Measurements from ENCODE around the gene AP5S1.
"Not testable (repeated sequence)": the region's sequence is repeated elsewhere in the genome, so short reads cannot be mapped to it uniquely, and the experiment has no call there.

AP5S1 gene

DNA sequence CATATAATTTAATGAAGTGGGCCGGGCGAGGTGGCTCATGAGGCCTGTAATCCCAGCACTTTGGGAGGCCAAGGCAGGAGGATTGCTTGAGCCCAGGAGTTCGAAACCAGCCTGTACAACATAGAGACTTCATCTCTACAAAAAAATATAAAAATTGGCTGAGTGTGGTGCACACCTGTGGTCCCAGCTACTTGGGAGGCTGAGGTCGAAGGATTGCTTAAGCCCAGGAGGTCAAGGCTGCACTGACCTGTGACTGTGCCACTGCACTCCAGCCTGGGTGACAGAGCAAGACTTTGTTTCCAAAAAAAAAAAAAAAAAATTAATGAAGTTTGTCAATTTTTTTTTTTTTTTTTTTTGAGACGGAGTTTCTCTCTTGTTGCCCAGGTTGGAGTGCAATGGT lies 9.5 kb downstream of the AP5S1 start:
- H3K9ac ChIP-seq (ENCODE audit: low read depth, low read length); H3K4me1 ChIP-seq (ENCODE audit: insufficient read depth, low read length); H3K36me3 ChIP-seq (ENCODE audit: insufficient read depth, low read length); H3K9me3 ChIP-seq (ENCODE audit: control insufficient read depth, insufficient read depth, low read length): not testable (repeated sequence)

- no peak overlapping the region for H3K9ac ChIP-seq (ENCODE audit: low read depth, low read length)
- H3K36me3 ChIP-seq (ENCODE audit: insufficient read depth, low read length), result no peaks in the 10 kb centered on the region
- H3K9me3 ChIP-seq (ENCODE audit: control insufficient read depth, insufficient read depth, low read length), result no peaks in the 10 kb centered on the region
- H3K4me1 ChIP-seq (ENCODE audit: insufficient read depth, low read length), result no peaks in the 10 kb centered on the region
Measured at GRCh38 chr20:3836132-3836531, 15.8 kb downstream of the AP5S1 start.

GRCh38 chr20:3839328-3839727 lies 19.0 kb downstream of the AP5S1 start:
- Histone ChIP-seq H3K36me3 (ENCODE audit: insufficient read depth, low read length) (no peaks in the 10 kb centered on the region), H3K9me3 (ENCODE audit: control insufficient read depth, insufficient read depth, low read length) (no peaks in the 10 kb centered on the region), H3K9ac (ENCODE audit: low read depth, low read length) (no peak overlapping the region), H3K4me1 (ENCODE audit: insufficient read depth, low read length) (no peaks in the 10 kb centered on the region)

GRCh38 chr20:3840201-3840600 lies 19.9 kb downstream of the AP5S1 start:
- not testable (repeated sequence) for H3K4me1 ChIP-seq (ENCODE audit: insufficient read depth, low read length); H3K9ac ChIP-seq (ENCODE audit: low read depth, low read length); H3K9me3 ChIP-seq (ENCODE audit: control insufficient read depth, insufficient read depth, low read length); H3K36me3 ChIP-seq (ENCODE audit: insufficient read depth, low read length)

DNA sequence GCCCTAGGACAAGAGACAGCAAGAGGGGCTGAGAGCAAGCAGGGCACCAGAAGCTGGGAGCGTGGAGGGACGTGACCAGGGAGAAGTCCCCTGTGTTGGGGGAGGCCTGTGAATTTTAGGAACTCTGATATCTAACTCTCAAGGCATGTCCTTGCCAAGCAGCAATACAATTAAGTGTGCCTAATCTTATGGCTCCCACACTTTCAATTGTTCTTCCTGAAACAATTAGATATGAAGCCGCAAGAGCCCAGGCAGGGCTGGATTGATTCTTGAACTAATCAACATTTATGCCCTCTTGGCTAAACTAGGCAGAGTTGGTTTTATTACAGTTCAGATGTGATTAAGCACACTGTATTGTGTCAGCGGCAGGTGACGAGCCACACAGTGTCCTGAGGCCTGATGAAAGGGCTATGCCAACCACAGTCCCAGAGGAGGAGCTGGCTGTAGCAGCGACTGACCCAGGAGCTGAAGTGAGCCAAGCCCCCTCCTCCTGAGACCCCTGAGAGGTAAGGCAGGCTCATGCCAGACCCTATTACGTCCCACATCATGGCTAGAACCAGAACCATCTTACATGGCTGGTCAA lies 22.1 kb downstream of the AP5S1 start:
- no peak overlapping the region for H3K9ac ChIP-seq (ENCODE audit: low read depth, low read length)
- H3K9me3 ChIP-seq (ENCODE audit: control insufficient read depth, insufficient read depth, low read length), result no peaks in the 10 kb centered on the region
- H3K36me3 ChIP-seq (ENCODE audit: insufficient read depth, low read length), result no peaks in the 10 kb centered on the region
- H3K4me1 ChIP-seq (ENCODE audit: insufficient read depth, low read length), result no peaks in the 10 kb centered on the region

- Histone ChIP-seq H3K4me1 (ENCODE audit: insufficient read depth, low read length) (no peaks in the 10 kb centered on the region), H3K9ac (ENCODE audit: low read depth, low read length) (no peak overlapping the region), H3K36me3 (ENCODE audit: insufficient read depth, low read length) (no peaks in the 10 kb centered on the region), H3K9me3 (ENCODE audit: control insufficient read depth, insufficient read depth, low read length) (no peaks in the 10 kb centered on the region)
Measured at GRCh38 chr20:3843490-3843889, 23.1 kb downstream of the AP5S1 start.

DNA sequence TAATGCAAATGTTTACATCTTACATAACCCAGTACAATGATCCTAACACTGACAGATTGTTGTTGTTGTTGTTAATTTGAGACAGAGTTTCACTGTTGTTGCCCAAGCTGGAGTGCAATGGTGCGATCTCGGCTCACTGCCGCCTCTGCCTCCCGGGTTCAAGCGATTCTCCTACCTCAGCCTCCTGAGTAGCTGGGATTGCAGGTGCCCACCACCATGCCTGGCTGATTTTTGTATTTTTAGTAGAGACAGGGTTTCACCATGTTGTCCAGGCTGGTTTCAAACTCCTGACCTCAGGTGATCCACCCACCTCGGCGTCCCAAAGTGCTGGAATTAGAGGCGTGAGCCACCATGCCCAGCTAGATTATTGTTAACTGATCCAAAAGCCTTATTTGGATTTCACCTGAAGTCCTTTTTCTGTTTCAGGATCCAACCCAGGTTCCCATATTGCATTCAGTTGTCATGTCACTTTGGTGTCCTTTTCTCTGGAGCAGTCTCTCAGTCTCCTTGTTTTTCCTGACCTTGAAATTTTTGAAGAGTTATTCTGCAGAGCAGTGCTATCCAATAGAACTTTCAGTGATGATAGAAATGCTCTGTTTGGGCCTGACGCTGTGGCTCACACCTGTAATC lies 23.8 kb downstream of the AP5S1 start:
- H3K36me3 ChIP-seq (ENCODE audit: insufficient read depth, low read length); H3K9me3 ChIP-seq (ENCODE audit: control insufficient read depth, insufficient read depth, low read length); H3K4me1 ChIP-seq (ENCODE audit: insufficient read depth, low read length); H3K9ac ChIP-seq (ENCODE audit: low read depth, low read length): not testable (repeated sequence)

DNA sequence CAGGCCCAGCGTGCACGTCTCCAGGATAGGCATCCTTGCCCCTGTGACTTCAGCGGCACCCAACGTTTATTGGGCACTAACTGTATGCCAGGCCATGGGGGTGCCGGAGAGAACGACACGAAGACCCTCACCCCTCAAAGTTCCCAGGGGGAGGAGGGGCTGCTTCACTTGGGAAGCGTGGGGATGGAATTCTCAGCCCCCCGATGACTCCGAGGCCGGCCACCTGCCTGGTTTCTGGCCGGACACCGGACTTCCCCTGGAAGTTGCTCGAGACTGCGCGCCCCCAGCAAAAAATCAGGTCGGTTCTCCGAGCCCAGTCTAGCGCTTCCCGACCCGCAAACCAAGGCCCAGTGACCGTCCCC lies 26.0 kb downstream of the AP5S1 start:
- no peaks in the 10 kb centered on the region for H3K36me3 ChIP-seq (ENCODE audit: insufficient read depth, low read length)
- no peaks in the 10 kb centered on the region for H3K4me1 ChIP-seq (ENCODE audit: insufficient read depth, low read length)
- H3K9ac ChIP-seq (ENCODE audit: low read depth, low read length), result peak overlapping the region; percentile 94
- no peaks in the 10 kb centered on the region for H3K9me3 ChIP-seq (ENCODE audit: control insufficient read depth, insufficient read depth, low read length)

- no peaks in the 10 kb centered on the region for H3K4me1 ChIP-seq (ENCODE audit: insufficient read depth, low read length)
Measured at GRCh38 chr20:3846740-3847428, 26.5 kb downstream of the AP5S1 start, which contains the start of gene MAVS. Gene MAVS (plus strand): TSS chr20:3846834. CDS start chr20:3854625, 7,791 bp downstream.

DNA sequence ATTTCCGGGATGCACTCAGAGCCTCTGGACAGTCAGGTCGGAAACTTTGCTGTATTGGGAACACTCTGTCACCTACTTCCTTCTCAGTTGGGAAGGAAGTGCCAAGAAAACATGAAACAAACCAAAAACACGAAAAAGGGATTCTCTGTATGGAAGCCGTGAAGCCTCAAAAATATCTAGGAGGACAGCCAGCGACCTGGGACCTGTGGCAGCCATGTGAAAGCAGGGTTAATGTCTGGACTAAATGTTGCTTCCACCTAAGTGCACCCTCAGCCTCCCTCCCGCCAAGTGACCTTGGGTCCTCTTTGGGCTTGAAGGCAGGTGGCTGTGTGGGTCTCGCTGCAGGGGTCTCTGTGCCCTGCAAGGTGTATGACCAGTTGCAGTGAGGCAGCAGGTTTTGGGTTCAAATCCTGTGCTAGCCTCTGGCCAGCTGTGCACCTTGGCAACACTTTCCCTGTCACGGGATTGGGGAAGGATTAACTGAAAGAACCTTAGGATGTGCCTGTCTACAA lies 27.1 kb downstream of the AP5S1 start:
- Histone ChIP-seq H3K36me3 (ENCODE audit: insufficient read depth, low read length) (no peaks in the 10 kb centered on the region), H3K4me1 (ENCODE audit: insufficient read depth, low read length) (no peaks in the 10 kb centered on the region), H3K9me3 (ENCODE audit: control insufficient read depth, insufficient read depth, low read length) (no peaks in the 10 kb centered on the region), H3K9ac (ENCODE audit: low read depth, low read length) (peak overlapping the region; percentile 94)

More at GRCh38 chr20:3846740-3847428, 26.5 kb downstream of the AP5S1 start, which contains the start of gene MAVS:
- no peaks in the 10 kb centered on the region for H3K9me3 ChIP-seq (ENCODE audit: control insufficient read depth, insufficient read depth, low read length)
- peak within 1 kb of the TSS; percentile 94 for H3K9ac ChIP-seq (ENCODE audit: low read depth, low read length)
- H3K36me3 ChIP-seq (ENCODE audit: insufficient read depth, low read length), result no peaks in the 10 kb centered on the region

- no peaks in the 10 kb centered on the region for H3K4me1 ChIP-seq (ENCODE audit: insufficient read depth, low read length)
- no peaks in the 10 kb centered on the region for H3K36me3 ChIP-seq (ENCODE audit: insufficient read depth, low read length)
- no peak overlapping the region for H3K9ac ChIP-seq (ENCODE audit: low read depth, low read length)
Measured at GRCh38 chr20:3848565-3848964, 28.2 kb downstream of the AP5S1 start.

GRCh38 chr20:3854462-3854871 lies 34.1 kb downstream of the AP5S1 start:
- Histone ChIP-seq H3K4me1 (ENCODE audit: insufficient read depth, low read length) (no peaks in the 10 kb centered on the region), H3K9me3 (ENCODE audit: control insufficient read depth, insufficient read depth, low read length) (no peaks in the 10 kb centered on the region), H3K9ac (ENCODE audit: low read depth, low read length) (no peak overlapping the region), H3K36me3 (ENCODE audit: insufficient read depth, low read length) (no peaks in the 10 kb centered on the region; the same call in 1 of the 2 replicates)

More at GRCh38 chr20:3848565-3848964, 28.2 kb downstream of the AP5S1 start:
- H3K9me3 ChIP-seq (ENCODE audit: control insufficient read depth, insufficient read depth, low read length), result no peaks in the 10 kb centered on the region

- Histone ChIP-seq H3K9ac (ENCODE audit: low read depth, low read length) (no peak overlapping the region), H3K9me3 (ENCODE audit: control insufficient read depth, insufficient read depth, low read length) (no peaks in the 10 kb centered on the region), H3K4me1 (ENCODE audit: insufficient read depth, low read length) (no peaks in the 10 kb centered on the region), H3K36me3 (ENCODE audit: insufficient read depth, low read length) (peaks cover 6% of the 10 kb centered on the region)
Measured at GRCh38 chr20:3857405-3857804, 37.1 kb downstream of the AP5S1 start.

GRCh38 chr20:3858689-3859088 lies 38.3 kb downstream of the AP5S1 start:
- no peaks in the 10 kb centered on the region for H3K4me1 ChIP-seq (ENCODE audit: insufficient read depth, low read length)
- H3K36me3 ChIP-seq (ENCODE audit: insufficient read depth, low read length), result peaks cover 16% of the 10 kb centered on the region
- no peaks in the 10 kb centered on the region for H3K9me3 ChIP-seq (ENCODE audit: control insufficient read depth, insufficient read depth, low read length)
- no peak overlapping the region for H3K9ac ChIP-seq (ENCODE audit: low read depth, low read length)

GRCh38 chr20:3861191-3861590 lies 40.8 kb downstream of the AP5S1 start:
- Histone ChIP-seq H3K36me3 (ENCODE audit: insufficient read depth, low read length) (peaks cover 16% of the 10 kb centered on the region), H3K9ac (ENCODE audit: low read depth, low read length) (no peak overlapping the region), H3K4me1 (ENCODE audit: insufficient read depth, low read length) (no peaks in the 10 kb centered on the region), H3K9me3 (ENCODE audit: control insufficient read depth, insufficient read depth, low read length) (no peaks in the 10 kb centered on the region)
